GM19324 (cell line): ENCODE results near the gene FOXJ3.
"Not testable (repeated sequence)": the region's sequence is repeated elsewhere in the genome, so short reads cannot be mapped to it uniquely, and the experiment has no call there.

ENCODE experiments used
- ATAC-seq: cut with Tn5 transposase; IDR thresholded peaks from one replicate; pipeline ENCODE4 v1.9.1; 2021; ENCODE audit warnings: mild to moderate bottlenecking, moderate library complexity; ENCODE audit not compliant: unreplicated experiment, low FRiP score

FOXJ3 gene

GRCh38 chr1:42260376-42261070, 74.5 kb downstream of the FOXJ3 start:
- no peak for ATAC-seq

DNA sequence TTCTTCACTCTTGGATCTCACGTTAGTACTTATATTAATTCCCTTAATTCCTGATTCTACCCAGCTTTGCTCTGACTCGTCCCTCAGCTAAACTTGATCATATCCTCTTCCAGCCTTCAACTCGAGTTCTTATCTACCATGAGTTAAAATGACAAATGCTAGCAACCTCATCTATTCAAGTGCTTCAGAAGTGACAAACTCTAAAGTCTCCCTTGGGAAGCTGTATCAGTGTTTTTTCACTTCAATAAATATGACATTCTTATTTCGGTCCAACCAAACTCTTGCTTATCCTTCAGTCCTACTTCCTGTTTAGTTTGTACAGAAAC, 75.3 kb downstream of the FOXJ3 start:
- ATAC-seq: no peak

DNA sequence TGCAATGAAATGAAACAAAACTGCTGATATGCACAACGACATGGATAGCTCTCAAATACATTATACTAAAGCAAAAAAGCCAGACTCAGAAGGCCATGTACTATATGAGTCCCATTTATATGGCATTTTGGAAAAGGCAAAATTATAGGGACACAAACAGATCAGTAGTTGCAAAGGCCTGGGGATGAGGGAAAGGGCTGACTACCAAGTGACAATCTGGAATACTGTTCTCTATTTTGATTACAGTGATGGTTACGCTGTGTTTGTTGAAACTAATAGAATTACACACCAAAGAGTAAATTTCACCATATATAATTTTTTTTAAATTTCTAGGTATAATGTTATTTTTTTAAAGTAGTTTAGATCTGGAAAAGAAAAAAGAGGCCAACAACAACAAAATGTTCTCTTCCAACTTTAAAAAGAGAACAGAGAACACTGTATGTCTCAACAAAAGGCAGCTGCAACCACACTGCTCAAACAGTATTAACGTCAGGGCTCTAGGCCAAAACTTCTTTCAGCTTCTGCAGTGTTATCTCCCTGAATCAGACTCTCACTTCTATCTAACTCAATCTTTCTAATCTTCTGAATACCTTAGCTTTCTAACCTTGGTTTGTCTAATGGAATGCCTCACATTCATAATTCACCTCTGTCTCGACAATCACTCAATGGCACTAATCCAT, 75.8 kb downstream of the FOXJ3 start:
- ATAC-seq: no peak

GRCh38 chr1:42258218-42258617, 76.8 kb downstream of the FOXJ3 start:
- ATAC-seq: no peak

DNA sequence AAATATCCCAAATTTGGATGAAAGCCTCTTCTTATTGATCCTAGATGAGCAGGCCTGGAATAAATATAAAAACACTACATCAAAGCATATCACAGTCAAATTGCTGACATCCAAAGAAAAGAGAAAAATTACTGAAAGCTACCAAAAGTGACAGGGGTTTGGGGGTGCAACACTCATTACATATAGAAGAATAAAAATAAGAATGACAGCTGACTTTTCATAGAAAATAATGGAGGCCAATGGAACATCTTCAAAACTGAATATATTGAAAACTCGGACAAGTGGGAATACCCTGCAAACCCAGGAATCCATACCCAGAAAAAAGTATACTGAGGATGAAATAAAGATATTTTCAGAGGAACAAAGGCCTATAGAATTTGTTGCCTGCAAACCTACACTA, 84.0 kb downstream of the FOXJ3 start:
- ATAC-seq: no peak

DNA sequence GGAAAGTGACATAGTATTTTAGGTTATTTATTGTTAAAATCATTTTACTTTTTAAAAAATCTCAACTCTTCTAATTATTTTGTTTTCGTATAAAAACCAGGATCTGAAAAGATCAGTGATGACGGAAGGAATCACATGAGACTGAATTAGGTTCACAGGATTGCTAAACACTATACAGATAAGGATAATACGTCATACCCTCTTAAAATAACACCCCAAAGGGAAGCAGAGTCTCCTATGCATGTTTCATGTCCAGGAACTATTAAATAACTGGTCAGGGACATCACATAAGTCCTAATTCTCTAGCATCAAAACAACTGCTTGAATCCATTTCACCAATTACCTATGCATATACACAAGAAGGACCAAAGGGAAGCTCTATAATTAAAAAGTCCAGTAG, 84.9 kb downstream of the FOXJ3 start:
- no peak for ATAC-seq

GRCh38 chr1:42240966-42241755, 93.9 kb downstream of the FOXJ3 start:
- no peak for ATAC-seq

- ATAC-seq: no peak
Observed at GRCh38 chr1:42239555-42239954, 95.5 kb downstream of the FOXJ3 start.

DNA sequence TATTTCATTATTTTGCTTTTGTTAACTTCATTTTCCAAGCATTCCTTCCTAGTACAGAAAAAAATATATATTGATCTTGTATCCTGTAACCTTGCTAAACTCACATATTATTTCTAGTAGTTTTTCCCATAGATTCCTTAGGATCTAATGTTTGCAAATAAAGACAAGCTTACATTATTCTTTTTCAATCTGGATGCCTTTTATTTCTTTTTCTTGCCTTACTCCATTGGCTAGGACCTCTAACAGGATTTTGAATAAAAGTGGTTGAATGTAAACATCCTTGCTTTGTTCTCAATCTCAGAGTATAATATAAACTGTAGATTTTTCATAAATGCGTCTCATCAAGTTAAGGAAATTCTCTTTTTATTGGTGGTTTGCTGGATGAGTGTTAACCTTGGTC, 96.0 kb downstream of the FOXJ3 start:
- ATAC-seq: no peak

DNA sequence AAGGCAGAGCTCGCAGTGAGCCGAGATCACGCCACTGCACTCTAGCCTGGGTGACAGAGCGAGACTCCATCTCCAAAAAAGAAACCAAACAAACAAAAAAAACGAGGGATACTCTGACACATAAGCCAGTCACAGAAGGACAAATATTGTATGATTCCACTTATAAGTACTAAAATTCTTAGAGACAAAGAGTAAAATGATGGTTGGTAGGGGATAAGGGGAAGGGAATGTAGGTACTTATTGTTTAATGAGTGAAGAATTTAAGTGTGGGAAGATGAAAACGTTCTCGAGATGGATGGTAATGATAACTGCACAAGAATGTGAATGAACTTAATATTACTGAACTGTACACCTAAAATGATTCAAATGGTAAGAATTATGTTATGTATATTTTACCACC, 103.8 kb downstream of the FOXJ3 start:
- ATAC-seq: no peak

DNA sequence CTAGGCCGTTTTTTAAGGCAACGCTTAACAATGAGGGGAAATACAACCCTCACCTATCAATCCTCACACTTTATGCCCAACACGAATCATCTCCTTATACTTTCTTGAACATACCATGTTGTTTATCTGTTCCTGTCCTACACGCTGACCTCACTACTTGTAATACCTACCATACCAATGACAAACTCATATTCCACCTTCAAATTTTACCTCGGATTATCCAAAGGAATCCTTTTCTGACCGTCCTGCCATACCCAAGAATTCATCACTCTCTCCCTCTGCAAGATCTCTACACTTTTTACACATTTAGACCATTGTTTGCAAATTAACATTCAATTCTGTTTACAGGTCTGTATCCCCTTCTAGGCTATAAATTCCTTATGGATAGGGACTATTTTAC, 106.1 kb downstream of the FOXJ3 start:
- no peak for ATAC-seq

GRCh38 chr1:42223036-42223435, 112.0 kb downstream of the FOXJ3 start:
- no peak for ATAC-seq

DNA sequence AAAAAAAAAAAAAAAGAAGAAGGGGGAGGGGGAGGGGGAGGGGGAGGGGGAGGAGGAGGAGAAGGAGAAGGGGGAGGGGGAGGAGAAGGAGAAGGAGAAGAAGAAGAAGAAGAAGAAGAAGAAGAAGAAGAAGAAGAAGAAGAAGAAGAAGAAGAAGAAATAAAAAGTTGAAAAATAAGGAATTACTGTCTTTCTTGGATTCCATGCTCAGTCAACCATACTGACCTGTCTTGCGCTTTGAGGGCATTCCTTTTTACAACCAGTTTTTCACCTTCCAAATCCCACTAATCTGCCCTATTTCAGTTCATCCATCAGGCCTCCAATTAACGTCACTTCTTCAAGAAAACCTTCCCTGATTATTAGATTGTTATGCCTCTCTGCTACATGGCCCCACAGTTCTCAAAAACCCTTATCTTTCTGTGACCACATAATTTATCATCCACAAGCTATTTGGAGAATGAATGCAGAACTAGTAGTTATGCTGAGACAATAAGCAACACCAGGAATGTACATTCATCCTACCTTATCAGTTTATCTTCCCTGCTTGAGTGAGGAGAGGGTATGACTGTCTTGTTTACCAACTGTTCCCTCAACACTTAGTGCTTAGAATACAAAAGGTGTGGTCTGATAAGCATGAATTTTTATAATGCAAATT, 113.0 kb downstream of the FOXJ3 start:
- ATAC-seq: no peak

GRCh38 chr1:42221456-42221855, 113.6 kb downstream of the FOXJ3 start:
- ATAC-seq: no peak

DNA sequence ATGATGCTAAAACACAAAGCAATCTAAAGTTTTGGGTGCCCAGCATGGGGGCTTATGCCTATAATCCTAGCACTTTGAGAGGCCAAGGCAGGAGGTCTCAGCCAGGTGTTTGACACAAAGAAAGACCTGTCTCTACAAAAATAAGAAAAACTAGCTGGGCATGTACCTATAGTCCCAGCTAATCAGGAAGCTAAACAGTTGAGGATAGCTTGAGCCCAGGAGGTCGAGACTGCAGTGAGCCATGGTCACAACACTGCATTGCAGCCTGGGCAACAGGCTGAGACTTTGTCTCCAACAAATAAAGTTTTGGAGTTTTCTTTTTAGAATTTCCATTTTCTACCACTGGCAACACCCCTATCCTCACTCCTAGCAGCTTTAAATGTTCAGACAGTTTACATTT, 115.4 kb downstream of the FOXJ3 start:
- no peak for ATAC-seq

GRCh38 chr1:42214447-42214871, 120.6 kb downstream of the FOXJ3 start:
- ATAC-seq: no peak

DNA sequence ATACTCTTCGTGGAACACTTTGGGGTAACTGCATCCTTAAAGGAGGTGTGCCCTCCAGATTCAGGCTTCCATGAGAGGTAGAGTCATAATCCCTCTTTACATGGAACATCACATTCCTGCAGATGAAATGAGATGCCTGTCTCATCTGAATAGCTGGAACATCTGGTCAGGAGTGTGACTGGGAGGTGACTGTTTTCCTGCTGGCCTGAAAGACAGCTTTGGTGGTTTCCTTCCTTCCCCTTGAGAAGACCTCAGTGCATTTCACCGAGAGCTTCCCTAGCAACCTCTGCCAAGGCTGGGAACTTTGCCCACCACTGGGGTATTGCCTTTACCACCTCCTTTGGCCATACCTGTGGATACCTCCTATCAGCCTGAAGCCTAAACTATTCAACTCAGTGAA, 123.8 kb downstream of the FOXJ3 start:
- ATAC-seq: no peak

DNA sequence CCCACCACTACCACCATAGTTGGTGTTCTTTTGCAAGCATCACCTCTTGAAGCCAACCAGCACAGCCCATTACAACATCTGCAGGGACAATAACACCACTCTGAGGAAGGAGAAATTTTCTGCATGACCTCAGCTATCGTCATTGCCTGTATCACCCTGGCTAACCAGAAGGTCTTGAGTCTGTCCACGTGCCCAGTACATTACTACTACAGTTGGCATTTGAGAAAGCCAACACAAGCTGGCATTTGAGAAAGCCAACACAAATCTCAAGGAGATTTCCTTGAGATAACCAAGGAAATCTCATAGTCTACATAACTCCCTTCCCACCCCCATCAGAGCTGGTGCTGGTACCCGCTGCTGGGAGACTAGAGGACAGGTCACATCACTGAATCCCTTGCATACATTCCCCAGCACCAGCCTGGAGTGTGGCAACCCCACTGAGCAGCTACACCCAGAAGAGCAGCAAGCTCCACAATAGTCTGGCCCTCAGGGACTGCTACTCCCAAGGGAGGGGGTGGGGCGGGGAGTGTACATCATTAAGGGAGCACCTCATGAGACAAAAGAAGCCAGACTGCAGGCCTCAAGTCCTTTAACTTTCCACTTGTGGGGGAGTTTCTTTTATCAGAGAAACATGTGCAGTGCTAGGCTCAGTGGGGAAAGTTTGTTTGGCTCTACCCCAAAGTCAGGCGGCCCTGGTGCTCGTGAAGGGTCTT, 124.5 kb downstream of the FOXJ3 start:
- ATAC-seq: no peak

DNA sequence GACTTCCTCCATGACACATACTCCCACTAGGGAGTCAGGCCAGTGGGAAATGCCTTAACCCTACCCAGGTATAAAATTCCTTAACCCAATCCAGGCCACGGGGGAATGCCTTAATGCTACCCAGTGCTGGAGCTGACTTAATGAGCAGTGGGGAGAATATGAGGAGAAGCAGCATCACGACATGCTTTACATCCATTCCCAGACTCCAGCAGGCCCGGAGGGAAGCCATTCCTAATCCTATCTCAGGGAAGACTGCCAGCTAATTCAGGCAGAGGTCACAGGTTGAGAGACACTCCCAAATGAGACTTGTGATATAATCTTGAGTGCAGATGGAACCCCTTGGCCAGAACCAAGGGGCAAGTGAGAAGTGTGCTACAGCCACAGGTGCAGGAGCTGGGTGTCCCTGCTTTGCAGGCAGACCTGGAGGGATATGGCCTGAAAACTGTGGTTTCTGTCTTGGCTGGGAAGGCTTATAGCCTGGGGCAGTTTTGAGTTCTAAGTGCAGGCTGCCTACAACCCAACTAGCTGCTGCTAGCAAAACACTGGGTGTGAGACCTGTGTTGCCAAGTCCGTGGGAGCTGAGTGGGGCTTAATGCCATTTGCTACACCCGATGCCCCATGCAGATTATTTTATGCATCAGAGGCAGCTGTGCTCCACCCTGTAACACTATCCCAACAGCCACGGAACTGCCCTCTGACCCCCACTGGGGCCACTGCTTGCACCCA, 125.3 kb downstream of the FOXJ3 start:
- ATAC-seq: no peak

DNA sequence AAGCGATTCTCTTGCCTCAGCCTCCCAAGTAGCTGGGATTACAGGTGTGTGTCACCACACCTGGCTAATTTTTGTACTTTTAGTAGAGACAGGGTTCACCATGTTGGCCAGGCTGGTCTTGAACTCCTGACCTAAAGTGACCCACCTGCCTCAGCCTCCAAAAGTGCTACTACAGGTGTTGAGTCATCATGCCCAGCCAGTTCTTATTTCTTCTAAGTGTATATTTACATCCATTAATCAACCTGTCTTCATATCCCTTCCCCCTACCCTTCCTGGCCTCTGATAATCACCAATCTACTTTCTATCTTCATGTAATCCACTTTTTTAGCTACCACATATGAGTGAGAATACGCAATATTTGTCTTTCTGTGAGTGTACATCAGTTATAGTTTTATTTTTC, 128.1 kb downstream of the FOXJ3 start:
- ATAC-seq: not testable (repeated sequence)
